Endothelial cell (in vitro differentiated cells): ENCODE data around the gene CSNK1A1L. TPM values are rescaled to one million over a fixed set of nuclear protein-coding genes. Genes with fewer than 3 reads are reported as not detected.

Experiments
- DNase-seq: peaks from one replicate; pipeline ENCODE4 v3.0.0; 2021; ENCODE audit warnings: low spot score
- H3K27ac Mint-ChIP-seq: one replicate; pipeline ENCODE4 v1.8.0; 2021; ENCODE audit warnings: mixed read lengths, inconsistent platforms; ENCODE audit not compliant: unreplicated experiment
- H3K27me3 Mint-ChIP-seq: one replicate; pipeline ENCODE4 v1.8.0; 2021; ENCODE audit warnings: mild to moderate bottlenecking, moderate library complexity, mixed read lengths, inconsistent platforms; ENCODE audit not compliant: unreplicated experiment
- H3K36me3 Mint-ChIP-seq: one replicate; pipeline ENCODE4 v1.8.0; 2021; ENCODE audit warnings: mild to moderate bottlenecking, low read depth, mixed read lengths, inconsistent platforms; ENCODE audit not compliant: unreplicated experiment
- H3K4me1 Mint-ChIP-seq: one replicate; pipeline ENCODE4 v1.8.0; 2021; ENCODE audit warnings: mild to moderate bottlenecking, mixed read lengths, inconsistent platforms; ENCODE audit not compliant: unreplicated experiment
- H3K4me3 Mint-ChIP-seq: one replicate; pipeline ENCODE4 v1.8.0; 2021; ENCODE audit warnings: mild to moderate bottlenecking, mixed read lengths, inconsistent platforms; ENCODE audit not compliant: unreplicated experiment
- H3K9me3 Mint-ChIP-seq: one replicate; pipeline ENCODE4 v1.8.0; 2021; ENCODE audit warnings: mixed read lengths, inconsistent platforms; ENCODE audit not compliant: unreplicated experiment
- total RNA-seq: library from RNA; stranded (reverse); fragmentation: NEBNext Ultra II Directional; extraction: Animal tissue kit (Norgen Biotek cat#: 25700); gene quantifications from one replicate; pipeline ENCODE4 v1.2.1, GENCODE V29; 2021; ENCODE audit not compliant: unreplicated experiment
- TF ChIP-seq, protein P1 (sequence below): fragments of 200-600 bp; sonication (generic); IDR thresholded peaks from one replicate; pipeline ENCODE4 v1.5.0; 2021; ENCODE audit warnings: antibody characterized with exemption; ENCODE audit not compliant: unreplicated experiment

CSNK1A1L gene
- total RNA-seq, 1 donor from 2014 or later: not detected

DNA sequence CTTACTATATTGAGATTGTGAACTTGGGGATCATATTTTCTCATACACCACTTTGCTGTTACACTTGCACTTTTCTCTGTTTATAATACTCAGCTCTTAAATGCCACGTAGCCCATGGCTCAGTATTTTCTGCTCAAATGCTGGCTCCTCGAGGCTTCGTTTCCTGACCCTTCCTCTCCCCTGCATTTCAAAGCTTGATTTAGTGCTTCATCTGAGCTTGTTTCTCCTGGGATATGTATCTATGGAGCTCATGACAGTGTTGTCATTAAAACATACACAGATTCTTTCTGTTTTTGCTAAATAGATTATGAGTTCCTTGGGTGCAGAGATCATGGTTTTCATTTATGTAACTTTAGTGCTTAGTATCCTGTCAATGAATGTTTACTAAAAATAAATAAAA lies 11.4 kb downstream of the CSNK1A1L start:
- no peak overlapping the region for H3K4me3 Mint-ChIP-seq
- H3K9me3 Mint-ChIP-seq: no peaks in the 10 kb centered on the region
- DNase-seq: no peak
- H3K4me1 Mint-ChIP-seq: no peaks in the 10 kb centered on the region
- no peaks in the 10 kb centered on the region for H3K36me3 Mint-ChIP-seq
- no peaks in the 10 kb centered on the region for H3K27me3 Mint-ChIP-seq
- TF ChIP-seq, protein P1, sequence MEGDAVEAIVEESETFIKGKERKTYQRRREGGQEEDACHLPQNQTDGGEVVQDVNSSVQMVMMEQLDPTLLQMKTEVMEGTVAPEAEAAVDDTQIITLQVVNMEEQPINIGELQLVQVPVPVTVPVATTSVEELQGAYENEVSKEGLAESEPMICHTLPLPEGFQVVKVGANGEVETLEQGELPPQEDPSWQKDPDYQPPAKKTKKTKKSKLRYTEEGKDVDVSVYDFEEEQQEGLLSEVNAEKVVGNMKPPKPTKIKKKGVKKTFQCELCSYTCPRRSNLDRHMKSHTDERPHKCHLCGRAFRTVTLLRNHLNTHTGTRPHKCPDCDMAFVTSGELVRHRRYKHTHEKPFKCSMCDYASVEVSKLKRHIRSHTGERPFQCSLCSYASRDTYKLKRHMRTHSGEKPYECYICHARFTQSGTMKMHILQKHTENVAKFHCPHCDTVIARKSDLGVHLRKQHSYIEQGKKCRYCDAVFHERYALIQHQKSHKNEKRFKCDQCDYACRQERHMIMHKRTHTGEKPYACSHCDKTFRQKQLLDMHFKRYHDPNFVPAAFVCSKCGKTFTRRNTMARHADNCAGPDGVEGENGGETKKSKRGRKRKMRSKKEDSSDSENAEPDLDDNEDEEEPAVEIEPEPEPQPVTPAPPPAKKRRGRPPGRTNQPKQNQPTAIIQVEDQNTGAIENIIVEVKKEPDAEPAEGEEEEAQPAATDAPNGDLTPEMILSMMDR: no peak
- H3K27ac Mint-ChIP-seq: no peak overlapping the region

DNA sequence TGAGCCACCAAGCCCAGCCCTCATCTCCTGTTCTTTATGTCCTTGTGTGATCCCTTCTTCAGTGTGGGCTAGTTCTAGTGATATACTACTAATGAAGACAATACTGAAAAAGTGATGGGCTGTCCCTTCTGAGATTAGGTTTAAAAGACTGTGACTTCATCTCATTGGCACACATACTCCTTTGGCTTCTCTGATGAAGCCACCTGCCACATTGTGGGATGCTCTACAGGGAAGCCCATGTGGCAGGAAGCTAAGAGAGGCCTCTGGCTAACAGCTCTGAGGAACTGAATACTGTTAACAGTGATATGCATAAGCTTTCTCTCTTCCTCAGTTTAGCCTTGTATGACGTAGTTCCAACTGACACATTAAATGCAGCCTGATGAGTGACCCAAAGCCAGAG lies 13.6 kb downstream of the CSNK1A1L start:
- no peaks in the 10 kb centered on the region for H3K9me3 Mint-ChIP-seq
- DNase-seq: no peak
- TF ChIP-seq, protein P1: no peak

DNA sequence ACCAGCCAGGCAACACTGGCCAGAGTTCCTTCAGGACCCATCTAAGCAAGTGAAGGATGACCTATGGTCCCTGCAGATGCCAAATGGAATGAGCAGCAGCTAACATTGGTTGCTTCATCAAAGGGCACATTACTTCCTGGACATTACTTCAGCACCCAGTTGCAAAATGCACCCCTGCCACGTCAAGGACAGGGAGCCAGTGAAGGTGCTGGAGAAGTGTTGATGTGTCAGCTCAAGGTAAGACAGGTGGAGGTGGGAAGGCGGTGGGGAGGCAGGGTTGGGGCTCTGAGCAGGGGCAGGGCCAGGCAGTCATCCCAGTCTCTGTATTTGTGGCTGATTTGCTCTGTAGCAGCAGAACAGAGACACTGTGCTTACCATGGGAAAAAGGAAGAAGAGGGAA lies 14.6 kb downstream of the CSNK1A1L start:
- DNase-seq: no peak
- no peak overlapping the region for H3K4me3 Mint-ChIP-seq
- H3K27me3 Mint-ChIP-seq: no peaks in the 10 kb centered on the region
- H3K9me3 Mint-ChIP-seq: no peaks in the 10 kb centered on the region
- no peaks in the 10 kb centered on the region for H3K36me3 Mint-ChIP-seq
- H3K27ac Mint-ChIP-seq: no peak overlapping the region
- H3K4me1 Mint-ChIP-seq: no peaks in the 10 kb centered on the region
- TF ChIP-seq, protein P1: no peak

More for the DNA sequence above, 13.6 kb downstream of the CSNK1A1L start:
- Mint-ChIP-seq H3K36me3 (no peaks in the 10 kb centered on the region), H3K4me3 (no peak overlapping the region), H3K27me3 (no peaks in the 10 kb centered on the region), H3K4me1 (no peaks in the 10 kb centered on the region), H3K27ac (no peak overlapping the region)

DNA sequence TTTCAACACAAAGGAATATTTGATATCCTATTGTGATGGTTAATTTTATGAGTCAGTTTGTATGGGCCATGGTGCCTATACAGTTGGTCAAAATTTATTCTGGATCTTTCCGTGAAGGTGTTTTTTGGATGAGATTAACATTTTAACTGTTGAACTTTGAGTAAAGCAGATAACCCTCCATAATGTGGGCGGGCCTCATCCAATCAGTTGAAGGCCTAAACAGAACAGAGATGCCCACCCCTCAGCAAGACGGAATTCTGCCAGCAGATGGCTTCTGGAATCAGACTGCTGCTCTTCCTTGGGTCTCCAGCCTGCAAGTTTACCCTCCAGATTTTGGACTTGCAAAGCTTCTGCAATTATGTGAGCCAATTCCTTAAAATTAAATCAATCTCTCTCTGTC lies 16.0 kb downstream of the CSNK1A1L start:
- no peak overlapping the region for H3K27ac Mint-ChIP-seq
- DNase-seq: no peak
- TF ChIP-seq, protein P1: no peak
- no peaks in the 10 kb centered on the region for H3K36me3 Mint-ChIP-seq
- no peaks in the 10 kb centered on the region for H3K27me3 Mint-ChIP-seq
- H3K9me3 Mint-ChIP-seq: no peaks in the 10 kb centered on the region
- no peak overlapping the region for H3K4me3 Mint-ChIP-seq
- no peaks in the 10 kb centered on the region for H3K4me1 Mint-ChIP-seq

DNA sequence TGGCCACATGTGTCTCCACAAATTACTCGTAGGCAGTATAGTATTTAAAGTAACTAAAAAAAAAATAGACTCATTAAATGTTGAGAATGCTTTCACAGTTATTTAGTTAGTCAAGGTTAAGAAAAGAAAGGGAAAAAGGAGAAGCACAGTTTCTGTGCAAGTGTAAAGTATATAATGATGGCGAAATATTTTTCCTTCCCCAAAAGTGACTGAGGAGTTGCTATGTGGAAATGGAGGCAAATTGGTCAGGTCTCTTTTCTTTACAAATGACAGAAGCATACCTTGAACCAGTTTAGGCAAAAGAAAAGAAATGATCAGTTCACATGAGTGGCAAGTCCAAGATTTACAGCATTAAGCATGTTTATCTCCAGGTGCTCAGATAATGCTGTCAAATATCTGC lies 18.0 kb downstream of the CSNK1A1L start:
- H3K4me1 Mint-ChIP-seq: no peaks in the 10 kb centered on the region
- H3K36me3 Mint-ChIP-seq: no peaks in the 10 kb centered on the region
- no peak for DNase-seq
- no peaks in the 10 kb centered on the region for H3K9me3 Mint-ChIP-seq
- TF ChIP-seq, protein P1: no peak
- H3K4me3 Mint-ChIP-seq: no peak overlapping the region
- no peak overlapping the region for H3K27ac Mint-ChIP-seq
- no peaks in the 10 kb centered on the region for H3K27me3 Mint-ChIP-seq
